ENCODE data around the gene RRP15. TPM values are rescaled to one million over a fixed set of nuclear protein-coding genes. Genes with fewer than 3 reads are reported as not detected.

RRP15 gene
- total RNA-seq, 1 donor from 2014 or later = 50.1 TPM

DNA sequence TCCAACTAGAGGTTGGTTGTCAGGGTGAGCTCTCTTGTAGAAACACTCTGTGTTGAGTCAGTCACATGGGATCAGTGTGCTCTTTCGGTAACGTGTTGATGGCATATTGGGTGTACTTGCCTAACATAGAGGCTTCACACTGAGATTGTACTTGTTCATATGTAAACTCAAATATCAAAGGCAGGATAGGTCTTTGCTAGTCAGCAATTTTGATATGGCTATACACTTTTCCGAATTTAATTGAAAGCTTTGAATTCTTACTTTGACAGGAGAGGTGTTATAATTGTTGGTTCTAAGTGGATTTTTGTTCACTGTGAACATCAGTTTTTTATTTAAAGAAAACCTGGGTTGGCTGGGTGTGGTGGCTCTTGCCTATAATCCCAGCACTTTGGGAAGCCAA, 43.7 kb downstream of the RRP15 start:
- Mint-ChIP-seq H3K36me3 (ENCODE audit: low read depth) (peaks cover 8% of the 10 kb centered on the region), H3K27ac (no peak overlapping the region), H3K4me1 (ENCODE audit: low read depth) (no peaks in the 10 kb centered on the region), H3K4me3 (no peak overlapping the region), H3K27me3 (ENCODE audit: insufficient read depth) (no peaks in the 10 kb centered on the region), H3K9me3 (no peaks in the 10 kb centered on the region)
- no peak for DNase-seq (ENCODE audit: low spot score)
- intact Hi-C loops (cut with micrococcal nuclease) = no loop called here

GRCh38 chr1:218330043-218330623, 45.0 kb downstream of the RRP15 start:
- Mint-ChIP-seq H3K4me1 (ENCODE audit: low read depth) (no peaks in the 10 kb centered on the region), H3K27ac (no peak overlapping the region), H3K4me3 (no peak overlapping the region), H3K36me3 (ENCODE audit: low read depth) (peaks cover 6% of the 10 kb centered on the region), H3K9me3 (no peaks in the 10 kb centered on the region), H3K27me3 (ENCODE audit: insufficient read depth) (no peaks in the 10 kb centered on the region)
- no peak for DNase-seq (ENCODE audit: low spot score)
- intact Hi-C loops (cut with micrococcal nuclease) = loop anchor here (1.0 to 10.0 kb wide), 3 partner anchors 191 to 1485 kb away; no protein-coding TSS in a partner anchor

DNA sequence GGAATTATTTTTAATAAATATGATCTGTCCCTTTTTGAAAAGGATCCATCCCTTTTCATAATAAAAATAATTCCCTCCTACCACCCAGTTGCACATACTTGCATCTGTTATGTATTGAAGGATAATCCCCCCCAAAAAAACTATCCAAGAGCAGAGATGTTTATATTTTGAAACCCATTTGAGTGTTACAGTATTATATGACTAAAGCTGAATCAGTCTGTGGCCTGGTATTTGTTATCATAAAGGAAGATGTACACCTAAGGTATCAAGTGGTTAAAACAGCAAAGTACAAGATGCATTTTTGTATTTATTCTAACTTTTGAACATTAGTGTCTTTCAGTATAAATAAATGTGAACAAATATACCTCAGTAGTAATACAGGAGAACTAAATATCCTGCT, 47.3 kb downstream of the RRP15 start:
- no peak overlapping the region for H3K4me3 Mint-ChIP-seq
- H3K4me1 Mint-ChIP-seq (ENCODE audit: low read depth) = no peaks in the 10 kb centered on the region
- peaks cover 6% of the 10 kb centered on the region for H3K36me3 Mint-ChIP-seq (ENCODE audit: low read depth)
- no peaks in the 10 kb centered on the region for H3K27me3 Mint-ChIP-seq (ENCODE audit: insufficient read depth)
- no peaks in the 10 kb centered on the region for H3K9me3 Mint-ChIP-seq
- H3K27ac Mint-ChIP-seq = no peak overlapping the region
- intact Hi-C loops (cut with micrococcal nuclease) = loop anchor here (10.0 kb wide), 2 partner anchors 1082 to 1482 kb away; no protein-coding TSS in a partner anchor
- no peak for DNase-seq (ENCODE audit: low spot score)

DNA sequence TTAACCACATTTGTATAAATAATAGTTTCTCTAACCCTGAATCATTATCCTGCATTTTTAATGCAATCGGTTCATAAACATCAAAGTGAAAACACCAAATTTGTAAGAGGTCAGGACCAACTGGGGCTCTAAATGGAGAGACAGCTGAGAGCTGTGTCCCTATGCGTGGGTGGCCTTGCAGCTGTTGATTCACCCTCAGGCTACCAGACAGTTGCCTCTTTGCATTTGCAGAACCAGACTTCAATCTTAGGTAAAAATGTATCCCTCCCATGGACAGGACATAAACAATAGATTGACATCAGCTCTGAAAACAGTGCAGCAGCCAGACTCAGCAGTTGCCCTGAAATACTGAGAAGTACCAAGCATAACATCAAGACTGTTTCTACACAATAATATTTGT, 51.2 kb downstream of the RRP15 start:
- DNase-seq (ENCODE audit: low spot score) = no peak

DNA sequence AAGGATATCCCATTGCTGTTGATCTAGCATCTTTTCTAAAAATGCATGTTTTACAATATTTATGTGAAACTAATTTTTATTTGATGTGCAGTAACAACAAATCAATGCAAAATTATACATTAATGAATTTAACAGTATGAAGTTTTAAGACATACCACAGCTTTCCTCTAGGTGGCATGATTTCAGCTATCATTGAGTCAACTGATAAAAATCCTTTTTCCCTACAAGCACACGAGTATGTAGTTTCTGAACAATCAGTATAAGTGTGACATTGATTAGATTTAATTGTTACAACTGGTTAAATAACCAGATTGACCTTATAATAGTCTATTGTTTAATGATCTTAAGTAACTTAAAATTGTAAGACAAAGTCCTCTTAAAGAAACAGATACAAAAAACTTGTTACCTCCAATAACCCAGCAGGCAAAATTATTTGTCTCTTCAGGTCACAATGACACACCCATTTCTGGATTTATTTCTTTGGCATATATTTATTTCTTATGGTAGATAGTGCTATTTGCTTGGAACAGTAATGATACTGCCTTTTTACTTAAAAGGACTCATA, 54.3 kb downstream of the RRP15 start:
- intact Hi-C loops (cut with micrococcal nuclease) = loop anchor here (1.0 to 10.0 kb wide), 3 partner anchors 182 to 1475 kb away; no protein-coding TSS in a partner anchor
- H3K27ac Mint-ChIP-seq = no peak overlapping the region
- peaks cover 5% of the 10 kb centered on the region for H3K4me1 Mint-ChIP-seq (ENCODE audit: low read depth)
- DNase-seq (ENCODE audit: low spot score) = no peak
- H3K4me3 Mint-ChIP-seq = no peak overlapping the region
- H3K36me3 Mint-ChIP-seq (ENCODE audit: low read depth) = no peaks in the 10 kb centered on the region
- peaks cover 21% of the 10 kb centered on the region for H3K27me3 Mint-ChIP-seq (ENCODE audit: insufficient read depth)
- H3K9me3 Mint-ChIP-seq = no peaks in the 10 kb centered on the region

More for the DNA sequence above, 51.2 kb downstream of the RRP15 start:
- Mint-ChIP-seq H3K36me3 (ENCODE audit: low read depth) (peaks cover 6% of the 10 kb centered on the region), H3K4me3 (no peak overlapping the region), H3K27ac (no peak overlapping the region), H3K27me3 (ENCODE audit: insufficient read depth) (peaks cover 2% of the 10 kb centered on the region), H3K9me3 (no peaks in the 10 kb centered on the region), H3K4me1 (ENCODE audit: low read depth) (peaks cover 2% of the 10 kb centered on the region)
- intact Hi-C loops (cut with micrococcal nuclease) = loop anchor here (10.0 kb wide), 2 partner anchors 1078 to 1478 kb away; no protein-coding TSS in a partner anchor

DNA sequence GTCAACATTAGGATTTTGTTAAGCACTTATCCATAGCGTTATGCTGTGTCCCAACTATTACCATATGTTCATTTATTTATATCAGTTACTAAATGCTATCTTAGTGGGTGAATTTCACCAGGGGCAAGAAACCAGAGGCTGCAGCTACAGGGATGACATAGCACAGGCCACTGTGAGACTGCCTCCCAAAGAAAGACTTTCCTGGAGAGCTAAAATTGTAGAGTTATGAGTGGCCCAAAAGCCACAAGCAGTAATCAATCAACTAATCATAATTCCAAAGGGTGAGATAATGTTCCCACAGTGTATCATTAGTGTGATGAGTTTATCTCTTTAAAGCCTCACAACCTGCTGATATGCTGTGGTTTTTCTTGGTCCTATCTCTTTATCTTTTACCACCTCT, 56.2 kb downstream of the RRP15 start:
- H3K27ac Mint-ChIP-seq = no peak overlapping the region
- no peaks in the 10 kb centered on the region for H3K9me3 Mint-ChIP-seq
- H3K36me3 Mint-ChIP-seq (ENCODE audit: low read depth) = peaks cover 2% of the 10 kb centered on the region
- H3K4me3 Mint-ChIP-seq = no peak overlapping the region
- peaks cover 8% of the 10 kb centered on the region for H3K4me1 Mint-ChIP-seq (ENCODE audit: low read depth)
- H3K27me3 Mint-ChIP-seq (ENCODE audit: insufficient read depth) = peaks cover 25% of the 10 kb centered on the region
- DNase-seq (ENCODE audit: low spot score) = no peak
- intact Hi-C loops (cut with micrococcal nuclease) = loop anchor here (10.0 kb wide), 1 partner anchor 1323 kb away; no protein-coding TSS in a partner anchor

GRCh38 chr1:218342091-218342490, 57.0 kb downstream of the RRP15 start:
- no peak overlapping the region for H3K4me3 Mint-ChIP-seq
- H3K4me1 Mint-ChIP-seq (ENCODE audit: low read depth) = peaks cover 16% of the 10 kb centered on the region
- peaks cover 32% of the 10 kb centered on the region for H3K27me3 Mint-ChIP-seq (ENCODE audit: insufficient read depth)
- intact Hi-C loops (cut with micrococcal nuclease) = loop anchor here (10.0 kb wide), 1 partner anchor 1323 kb away; no protein-coding TSS in a partner anchor
- no peak overlapping the region for H3K27ac Mint-ChIP-seq
- DNase-seq (ENCODE audit: low spot score) = no peak
- H3K36me3 Mint-ChIP-seq (ENCODE audit: low read depth) = peaks cover 2% of the 10 kb centered on the region
- H3K9me3 Mint-ChIP-seq = no peaks in the 10 kb centered on the region

DNA sequence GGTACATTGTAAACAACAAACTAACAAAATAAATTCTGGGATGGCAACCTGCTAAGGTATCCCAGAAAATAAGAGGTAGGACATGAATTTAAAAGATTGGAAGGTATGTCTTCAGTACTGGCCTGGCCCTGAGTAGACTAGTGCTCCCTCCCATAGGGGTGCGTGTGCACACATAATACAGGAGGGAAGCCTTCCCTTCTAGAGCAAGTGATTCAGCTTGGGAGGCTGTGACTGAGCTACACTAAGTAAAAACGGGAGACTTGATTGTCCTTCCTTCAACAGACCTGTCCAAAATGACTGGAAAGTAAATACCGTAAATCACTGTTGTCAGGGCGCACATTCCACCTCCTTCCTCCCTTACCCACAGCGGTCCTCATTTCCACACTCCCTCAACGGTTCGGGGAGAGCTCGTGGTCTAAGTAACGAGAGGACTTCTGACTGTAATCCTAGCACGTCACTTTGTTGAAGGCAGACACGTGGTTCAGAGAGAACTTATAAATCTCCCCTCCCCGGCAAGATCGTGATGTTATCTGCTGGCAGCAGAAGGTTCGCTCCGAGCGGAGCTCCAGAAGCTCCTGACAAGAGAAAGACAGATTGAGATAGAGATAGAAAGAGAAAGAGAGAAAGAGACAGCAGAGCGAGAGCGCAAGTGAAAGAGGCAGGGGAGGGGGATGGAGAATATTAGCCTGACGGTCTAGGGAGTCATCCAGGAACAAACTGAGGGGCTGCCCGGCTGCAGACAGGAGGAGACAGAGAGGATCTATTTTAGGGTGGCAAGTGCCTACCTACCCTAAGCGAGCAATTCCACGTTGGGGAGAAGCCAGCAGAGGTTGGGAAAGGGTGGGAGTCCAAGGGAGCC, 60.0 kb downstream of the RRP15 start, which contains the start of gene TGFB2:
Gene TGFB2, plus strand, starts transcription at position 523 of the 859 bp plus-strand sequence. CDS start 1,366 bp downstream, outside the sequence.
- DNase-seq (ENCODE audit: low spot score) = no peak
- no peak within 1 kb of the TSS for H3K27ac Mint-ChIP-seq
- H3K4me3 Mint-ChIP-seq = peak within 1 kb of the TSS; percentile 78
- peaks cover 21% of the 10 kb centered on the region for H3K4me1 Mint-ChIP-seq (ENCODE audit: low read depth)
- intact Hi-C loops (cut with micrococcal nuclease) = loop anchor here (1.0 to 10.0 kb wide), 3 partner anchors 32 to 1320 kb away; no protein-coding TSS in a partner anchor
- peaks cover 57% of the 10 kb centered on the region for H3K27me3 Mint-ChIP-seq (ENCODE audit: insufficient read depth)
- H3K36me3 Mint-ChIP-seq (ENCODE audit: low read depth) = peaks cover 2% of the 10 kb centered on the region
- H3K9me3 Mint-ChIP-seq = no peaks in the 10 kb centered on the region

DNA sequence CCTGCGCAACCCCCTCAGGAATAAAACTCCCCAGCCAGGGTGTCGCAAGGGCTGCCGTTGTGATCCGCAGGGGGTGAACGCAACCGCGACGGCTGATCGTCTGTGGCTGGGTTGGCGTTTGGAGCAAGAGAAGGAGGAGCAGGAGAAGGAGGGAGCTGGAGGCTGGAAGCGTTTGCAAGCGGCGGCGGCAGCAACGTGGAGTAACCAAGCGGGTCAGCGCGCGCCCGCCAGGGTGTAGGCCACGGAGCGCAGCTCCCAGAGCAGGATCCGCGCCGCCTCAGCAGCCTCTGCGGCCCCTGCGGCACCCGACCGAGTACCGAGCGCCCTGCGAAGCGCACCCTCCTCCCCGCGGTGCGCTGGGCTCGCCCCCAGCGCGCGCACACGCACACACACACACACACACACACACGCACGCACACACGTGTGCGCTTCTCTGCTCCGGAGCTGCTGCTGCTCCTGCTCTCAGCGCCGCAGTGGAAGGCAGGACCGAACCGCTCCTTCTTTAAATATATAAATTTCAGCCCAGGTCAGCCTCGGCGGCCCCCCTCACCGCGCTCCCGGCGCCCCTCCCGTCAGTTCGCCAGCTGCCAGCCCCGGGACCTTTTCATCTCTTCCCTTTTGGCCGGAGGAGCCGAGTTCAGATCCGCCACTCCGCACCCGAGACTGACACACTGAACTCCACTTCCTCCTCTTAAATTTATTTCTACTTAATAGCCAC, 60.7 kb downstream of the RRP15 start:
- Mint-ChIP-seq H3K27me3 (ENCODE audit: insufficient read depth) (peaks cover 59% of the 10 kb centered on the region), H3K4me3 (peak overlapping the region; percentile 78), H3K36me3 (ENCODE audit: low read depth) (peaks cover 2% of the 10 kb centered on the region), H3K27ac (no peak overlapping the region), H3K4me1 (ENCODE audit: low read depth) (peaks cover 21% of the 10 kb centered on the region), H3K9me3 (no peaks in the 10 kb centered on the region)
- intact Hi-C loops (cut with micrococcal nuclease) = loop anchor here (1.0 to 10.0 kb wide), 3 partner anchors 31 to 1319 kb away; no protein-coding TSS in a partner anchor
- DNase-seq (ENCODE audit: low spot score) = no peak

- peaks cover 24% of the 10 kb centered on the region for H3K4me1 Mint-ChIP-seq (ENCODE audit: low read depth)
- H3K36me3 Mint-ChIP-seq (ENCODE audit: low read depth) = peaks cover 2% of the 10 kb centered on the region
- H3K27ac Mint-ChIP-seq = no peak overlapping the region
- intact Hi-C loops (cut with micrococcal nuclease) = loop anchor here (5.0 to 10.0 kb wide), 2 partner anchors 184 to 1318 kb away; no protein-coding TSS in a partner anchor
- H3K27me3 Mint-ChIP-seq (ENCODE audit: insufficient read depth) = peaks cover 64% of the 10 kb centered on the region
- no peaks in the 10 kb centered on the region for H3K9me3 Mint-ChIP-seq
- no peak for DNase-seq (ENCODE audit: low spot score)
- H3K4me3 Mint-ChIP-seq = peak overlapping the region; percentile 78
Observed at GRCh38 chr1:218346391-218347204, 61.5 kb downstream of the RRP15 start.

GRCh38 chr1:218347336-218347722, 62.2 kb downstream of the RRP15 start:
- Mint-ChIP-seq H3K27me3 (ENCODE audit: insufficient read depth) (peaks cover 61% of the 10 kb centered on the region), H3K36me3 (ENCODE audit: low read depth) (peaks cover 2% of the 10 kb centered on the region), H3K4me1 (ENCODE audit: low read depth) (peaks cover 27% of the 10 kb centered on the region), H3K4me3 (peak overlapping the region; percentile 78), H3K9me3 (no peaks in the 10 kb centered on the region), H3K27ac (no peak overlapping the region)
- DNase-seq (ENCODE audit: low spot score) = no peak
- intact Hi-C loops (cut with micrococcal nuclease) = loop anchor here (5.0 to 10.0 kb wide), 2 partner anchors 185 to 1317 kb away; no protein-coding TSS in a partner anchor

Measured in activated T-helper 1 cell treated with anti-CD3 and anti-CD28 coated beads, Interleukin-12 subunit alpha, Interleukin-12 subunit beta, Interleukin-2, Interleukin-4 antibody, amounts not matched to agents 30 ng/mL and 10 ng/mL and 1 ng/mL, durations not matched to agents 14 hours and 24 hours and 36 hours (primary cell).